NT2/D1 (cell line): ENCODE measurements around the gene SH3GL2.

Experiments used
- SUZ12 ChIP-seq: IDR thresholded peaks from 2 replicates; pipeline ENCODE4 v1.6.1; 2011; ENCODE audit not compliant: insufficient read length, insufficient read depth; ENCODE audit errors: extremely low read depth
- YY1 ChIP-seq: IDR thresholded peaks from 2 replicates; pipeline ENCODE4 v1.6.1; 2011; ENCODE audit not compliant: insufficient read length, insufficient read depth
- ZNF274 ChIP-seq: IDR thresholded peaks from 2 replicates; pipeline ENCODE4 v1.6.1; 2011; ENCODE audit warnings: mild to moderate bottlenecking, low read depth, low read length

GRCh38 chr9:17829064-17829463, 250.2 kb downstream of the SH3GL2 start:
- no peak for TF ChIP-seq ZNF274
- no peak for TF ChIP-seq YY1
- TF ChIP-seq SUZ12 = no peak
